SU-DHL-6 (cell line): ENCODE results near the gene URAD.

ENCODE experiments used
- CTCF ChIP-seq: fragments of 200-600 bp; sonication (generic); IDR thresholded peaks from one replicate; pipeline ENCODE4 v1.5.1; 2017; ENCODE audit warnings: antibody characterized with exemption, mild to moderate bottlenecking, low read length, moderate library complexity; ENCODE audit not compliant: insufficient read depth, poor library complexity, severe bottlenecking
- EZH2phosphoT487 ChIP-seq: fragments of 200-600 bp; sonication (generic), shearing (Covaris generic); conservative IDR thresholded peaks from 2 replicates; pipeline ENCODE4 v1.6.1; 2018; ENCODE audit warnings: mild to moderate bottlenecking, antibody characterized with exemption, low read length, moderate library complexity, mixed read lengths

GRCh38 chr13:27975564-27976361 is 12.7 kb downstream of the URAD start:
- TF ChIP-seq CTCF (no peak), EZH2phosphoT487 (no peak)
